GM23248 (cell line): ENCODE measurements around the gene ANAPC1. TPM values are rescaled to one million over a fixed set of nuclear protein-coding genes. Genes with fewer than 3 reads are reported as not detected.

ENCODE experiments used
- DNase-seq: peaks from one replicate; pipeline ENCODE4 v3.0.0-alpha.2; 2015
- H2AFZ ChIP-seq: fragments of 200-600 bp; sonication (generic); 2 replicates; pipeline ENCODE4 v1.6.1; 2016; ENCODE audit warnings: antibody characterized with exemption
- H3F3A ChIP-seq: fragments of 200-600 bp; sonication (generic); 2 replicates; pipeline ENCODE4 v1.6.1; 2016; ENCODE audit warnings: mild to moderate bottlenecking, antibody characterized with exemption, mixed run types; ENCODE audit not compliant: insufficient read depth
- H3K27ac ChIP-seq: fragments of 200-600 bp; sonication (generic); 2 replicates; pipeline ENCODE4 v1.5.1; 2016; ENCODE audit warnings: mild to moderate bottlenecking
- H3K27me3 ChIP-seq: fragments of 200-600 bp; sonication (generic); replicated peaks from 2 replicates; pipeline ENCODE4 v1.6.1; 2016; ENCODE audit warnings: mild to moderate bottlenecking; ENCODE audit not compliant: insufficient read depth
- H3K36me3 ChIP-seq: fragments of 200-600 bp; sonication (generic); 2 replicates; pipeline ENCODE4 v1.6.1; 2016; ENCODE audit warnings: low read depth, mild to moderate bottlenecking
- H3K4me1 ChIP-seq: fragments of 200-600 bp; sonication (generic); 2 replicates; pipeline ENCODE4 v1.6.1; 2016; ENCODE audit warnings: mild to moderate bottlenecking; ENCODE audit not compliant: insufficient read depth
- H3K4me2 ChIP-seq: fragments of 200-600 bp; sonication (generic); one replicate; pipeline ENCODE4 v1.6.1; 2016; ENCODE audit warnings: mild to moderate bottlenecking; ENCODE audit not compliant: unreplicated experiment
- H3K4me3 ChIP-seq: fragments of 200-600 bp; sonication (generic); 2 replicates; pipeline ENCODE4 v1.5.1; 2016; ENCODE audit warnings: mild to moderate bottlenecking
- H3K79me2 ChIP-seq: fragments of 200-600 bp; sonication (generic); 2 replicates; pipeline ENCODE4 v1.6.1; 2016; ENCODE audit warnings: mild to moderate bottlenecking; ENCODE audit not compliant: insufficient read depth
- H3K9ac ChIP-seq: fragments of 200-600 bp; sonication (generic); 2 replicates; pipeline ENCODE4 v1.6.1; 2016; ENCODE audit warnings: mild to moderate bottlenecking
- H3K9me2 ChIP-seq: fragments of 200-600 bp; sonication (generic); 2 replicates; pipeline ENCODE4 v1.6.1; 2016; ENCODE audit warnings: mixed run types, mild to moderate bottlenecking, moderate library complexity; ENCODE audit not compliant: insufficient read depth
- H3K9me3 ChIP-seq: fragments of 200-600 bp; sonication (generic); one replicate; pipeline ENCODE4 v1.6.1; 2017; ENCODE audit warnings: low read depth
- H4K20me1 ChIP-seq: fragments of 200-600 bp; sonication (generic); 2 replicates; pipeline ENCODE4 v1.6.0; 2016; ENCODE audit not compliant: insufficient read depth
- EZH2 ChIP-seq: fragments of 200-600 bp; sonication (generic); IDR thresholded peaks from 2 replicates; pipeline ENCODE4 v1.6.1; 2018; ENCODE audit warnings: antibody characterized with exemption, mild to moderate bottlenecking; ENCODE audit not compliant: insufficient read depth, poor library complexity, severe bottlenecking
- EZH2phosphoT487 ChIP-seq: fragments of 200-600 bp; sonication (generic); IDR thresholded peaks from 2 replicates; pipeline ENCODE4 v1.6.1; 2018; ENCODE audit warnings: antibody characterized with exemption, moderate library complexity, mild to moderate bottlenecking, low read depth; ENCODE audit not compliant: insufficient read depth
- WGBS, 2 experiments: methylation state at CpG; one replicate each; pipeline ENCODE4 v1.1.6; 2015 to 2017; ENCODE audit warnings: low lambda C conversion rate in 2 of 2, low coverage in 1 of 2; ENCODE audit errors: missing lambda C conversion rate in 2 of 2; 5-methylcytosine and 5-hydroxymethylcytosine counted together
- in situ Hi-C: fragments of 300-500 bp; cut with MboI; formaldehyde crosslinking; loops from 2 replicates; pipeline ENCODE4 v1.15.0; 2020
- polyA plus RNA-seq: library from polyadenylated mRNA; unstranded; fragments of >200 nt; fragmentation: Nextera tagmentation; extraction: Ambion mirVana; gene quantifications from 2 replicates; pipeline ENCODE4 v1.2.1, GENCODE V29; 2016
- total RNA-seq: library from RNA; depleted of rRNA; stranded (reverse); fragments of >200 nt; shearing (Covaris generic); gene quantifications from 2 replicates; pipeline ENCODE4 v1.2.3, GENCODE V29; 2014

ANAPC1 gene
- total and polyA plus RNA-seq, 2 experiments from 2014 or later, result 11.3 to 26.5 TPM

DNA sequence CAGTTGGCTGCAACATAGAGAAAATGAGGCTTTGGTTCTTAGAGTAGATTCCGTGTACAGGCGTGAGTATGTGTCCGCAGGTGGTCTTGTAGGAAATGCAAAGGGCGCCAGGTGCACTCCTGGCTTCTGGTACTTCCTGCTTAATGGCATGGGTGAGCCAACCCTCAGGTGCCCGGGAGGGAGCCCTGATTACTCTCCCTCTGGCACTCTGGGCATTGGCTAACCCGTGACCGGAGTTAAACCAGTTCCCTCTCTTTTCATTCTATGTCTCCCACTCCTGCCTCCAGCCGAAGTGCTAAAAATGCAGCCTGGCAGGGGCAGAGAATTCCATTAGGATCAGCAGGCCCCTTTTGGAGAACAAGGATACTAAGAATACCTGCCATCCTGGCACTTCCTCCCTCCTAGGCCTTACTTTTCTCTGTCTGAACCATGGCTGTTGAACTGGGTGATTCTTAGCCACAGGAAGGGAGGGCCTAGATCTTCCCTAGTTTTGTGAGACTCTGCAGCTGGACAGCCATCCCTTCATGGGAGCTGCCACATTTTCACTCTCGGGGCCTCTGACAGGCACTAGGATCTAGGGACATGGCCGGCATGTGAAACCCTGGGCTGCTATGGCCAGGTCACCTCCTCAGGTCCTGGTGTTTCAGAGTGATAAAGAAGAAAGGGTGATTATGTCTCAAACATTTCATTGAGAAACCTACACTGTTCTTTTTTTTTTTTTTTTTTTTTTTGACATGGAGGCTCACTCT, 20.9 kb upstream of the ANAPC1 start:
- H3F3A ChIP-seq, result peaks cover 13% of the 10 kb centered on the region

DNA sequence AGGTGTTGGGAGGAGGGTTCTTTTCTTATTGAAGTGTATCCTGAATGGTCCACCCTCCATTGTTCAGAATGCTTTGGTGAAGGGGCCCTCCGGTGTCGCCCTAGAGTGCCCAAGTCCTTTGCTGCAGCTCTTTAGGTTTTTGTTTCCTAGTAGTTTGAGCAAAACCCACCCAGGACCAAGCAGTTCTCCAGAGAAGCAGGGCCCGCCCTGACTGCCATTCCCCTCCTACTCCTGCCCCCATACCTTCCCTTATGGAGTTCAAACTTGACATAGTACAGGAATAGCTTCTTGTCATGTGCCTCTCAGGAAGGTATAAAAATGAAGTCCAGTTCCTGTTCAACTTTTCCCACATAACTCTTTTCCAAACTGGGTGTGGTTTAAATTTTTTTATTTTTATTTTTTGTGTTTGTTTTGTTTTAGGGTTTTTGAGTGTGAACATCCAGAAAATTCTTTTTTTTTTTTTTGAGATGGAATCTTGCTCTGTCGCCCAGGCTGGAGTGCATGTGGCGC, 20.0 kb upstream of the ANAPC1 start:
- WGBS, 2 experiments, result 73 to 82% methylated on average over 5 of the region's 5 CpGs
- Histone ChIP-seq H3K4me3 (no peak overlapping the region), H3F3A (peaks cover 17% of the 10 kb centered on the region), H3K27ac (no peak overlapping the region), H3K9me2 (no peaks in the 10 kb centered on the region), H3K79me2 (no peaks in the 10 kb centered on the region), H3K36me3 (no peaks in the 10 kb centered on the region), H4K20me1 (no peaks in the 10 kb centered on the region), H3K9me3 (no peaks in the 10 kb centered on the region), H2AFZ (no peak overlapping the region), H3K9ac (no peak overlapping the region), H3K4me2 (no peak overlapping the region), H3K27me3 (peaks cover 67% of the 10 kb centered on the region), H3K4me1 (no peaks in the 10 kb centered on the region)
- no peak for DNase-seq
- in situ Hi-C loops, result loop anchor here (10.0 kb wide), 1 partner anchor 131 kb away; no protein-coding TSS in a partner anchor
- TF ChIP-seq EZH2 (no peak), EZH2phosphoT487 (no peak)

More for the DNA sequence above, 20.9 kb upstream of the ANAPC1 start:
- WGBS, 2 experiments, result 84 to 94% methylated on average over 10 of the region's 10 CpGs
- Histone ChIP-seq H3K27me3 (peaks cover 62% of the 10 kb centered on the region), H3K9ac (no peak overlapping the region), H3K4me3 (no peak overlapping the region), H4K20me1 (no peaks in the 10 kb centered on the region), H3K27ac (no peak overlapping the region), H3K36me3 (no peaks in the 10 kb centered on the region), H3K4me1 (no peaks in the 10 kb centered on the region), H3K9me2 (no peaks in the 10 kb centered on the region), H3K4me2 (no peak overlapping the region), H3K79me2 (no peaks in the 10 kb centered on the region), H2AFZ (no peak overlapping the region), H3K9me3 (no peaks in the 10 kb centered on the region)
- TF ChIP-seq EZH2 (no peak), EZH2phosphoT487 (no peak)
- in situ Hi-C loops, result loop anchor here (10.0 kb wide), 1 partner anchor 130 kb away; no protein-coding TSS in a partner anchor
- DNase-seq, result no peak

DNA sequence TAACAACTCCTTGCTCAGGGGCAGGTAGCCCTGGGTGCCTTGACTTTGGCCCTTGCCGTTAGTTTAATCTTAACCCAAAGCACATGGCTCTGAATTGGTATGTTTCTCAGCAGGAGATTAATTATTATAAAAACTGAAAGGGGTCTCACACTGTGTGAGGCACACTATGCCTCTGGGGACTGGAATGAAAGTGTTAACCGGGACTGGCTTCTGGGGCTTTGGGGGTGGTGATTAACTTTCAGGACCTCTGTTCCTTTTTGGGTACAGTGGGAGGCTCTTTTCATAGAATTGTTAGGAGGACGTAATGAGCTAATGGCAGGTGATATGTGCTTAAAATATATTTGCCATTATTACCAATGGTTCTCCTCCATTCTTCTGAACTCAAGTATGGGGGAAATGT, 19.5 kb upstream of the ANAPC1 start:
- Histone ChIP-seq H3K9me3 (no peaks in the 10 kb centered on the region), H3K27ac (no peak overlapping the region), H3K27me3 (peaks cover 68% of the 10 kb centered on the region), H2AFZ (no peak overlapping the region), H3K79me2 (no peaks in the 10 kb centered on the region), H3F3A (peaks cover 17% of the 10 kb centered on the region), H3K4me3 (no peak overlapping the region), H4K20me1 (no peaks in the 10 kb centered on the region), H3K36me3 (no peaks in the 10 kb centered on the region), H3K9ac (no peak overlapping the region), H3K9me2 (no peaks in the 10 kb centered on the region), H3K4me1 (no peaks in the 10 kb centered on the region), H3K4me2 (no peak overlapping the region)
- TF ChIP-seq EZH2 (no peak), EZH2phosphoT487 (no peak)
- in situ Hi-C loops, result loop anchor here (10.0 kb wide), 1 partner anchor 131 kb away; no protein-coding TSS in a partner anchor
- DNase-seq, result no peak
- 13 to 16% methylated on average over 3 of the region's 3 CpGs for WGBS, 2 experiments

DNA sequence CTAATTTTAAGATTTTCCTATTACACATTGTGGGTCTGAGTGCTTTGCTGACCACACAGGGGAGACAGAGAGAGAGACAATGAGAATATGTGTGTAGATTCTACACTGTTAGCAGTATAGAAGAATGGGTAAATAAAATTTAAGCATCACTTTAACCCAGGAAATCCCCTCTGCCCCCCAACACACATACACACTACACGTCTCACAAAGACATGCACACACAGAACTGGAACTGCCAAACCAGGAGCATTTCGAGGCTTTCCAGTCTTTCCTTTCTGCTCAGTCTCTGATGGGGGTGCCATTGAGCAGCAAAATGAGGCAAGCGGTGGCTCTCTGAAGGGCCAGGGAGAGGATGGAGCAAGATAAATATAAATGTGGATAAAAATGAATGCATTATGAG, 16.9 kb upstream of the ANAPC1 start:
- Histone ChIP-seq H3K36me3 (no peaks in the 10 kb centered on the region), H3K4me1 (no peaks in the 10 kb centered on the region), H3K79me2 (no peaks in the 10 kb centered on the region), H2AFZ (no peak overlapping the region), H3K27ac (no peak overlapping the region), H3K9me2 (no peaks in the 10 kb centered on the region), H3K4me2 (no peak overlapping the region), H3K4me3 (no peak overlapping the region), H3K9ac (no peak overlapping the region), H3K27me3 (peaks cover 62% of the 10 kb centered on the region), H3F3A (peaks cover 17% of the 10 kb centered on the region), H3K9me3 (no peaks in the 10 kb centered on the region), H4K20me1 (no peaks in the 10 kb centered on the region)
- peak; percentile 60 for DNase-seq
- 2 to 6% methylated on average over 3 of the region's 3 CpGs for WGBS, 2 experiments
- no peak for TF ChIP-seq EZH2
- no peak for TF ChIP-seq EZH2phosphoT487
- in situ Hi-C loops, result loop anchor here (10.0 kb wide), 1 partner anchor 134 kb away; no protein-coding TSS in a partner anchor
